GM18870 (cell line): ENCODE measurements around the gene CCDC149.

ENCODE experiments used
- ATAC-seq: cut with Tn5 transposase; IDR thresholded peaks from one replicate; pipeline ENCODE4 v1.9.1; 2021; ENCODE audit warnings: moderate library complexity; ENCODE audit not compliant: unreplicated experiment

Gene CCDC149

DNA sequence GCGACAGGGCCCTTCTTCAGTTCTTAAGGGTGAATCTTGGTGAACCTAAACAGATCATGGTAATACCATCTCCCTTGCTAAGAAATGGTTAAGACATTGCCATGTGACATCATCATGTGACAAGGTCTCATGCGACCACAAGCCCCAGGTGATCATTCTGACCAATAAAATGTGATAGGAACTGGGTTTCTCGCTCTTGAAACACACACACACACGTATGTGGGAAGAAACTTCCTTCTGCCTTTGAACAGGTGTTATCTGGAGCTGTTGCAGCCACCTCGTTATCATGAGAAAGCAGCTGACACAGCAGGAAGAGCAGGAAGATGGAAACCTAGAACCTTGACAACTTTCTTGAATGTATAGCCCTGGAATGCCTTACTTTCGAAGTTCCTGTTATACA lies 107.3 kb downstream of the CCDC149 start:
- ATAC-seq: no peak

DNA sequence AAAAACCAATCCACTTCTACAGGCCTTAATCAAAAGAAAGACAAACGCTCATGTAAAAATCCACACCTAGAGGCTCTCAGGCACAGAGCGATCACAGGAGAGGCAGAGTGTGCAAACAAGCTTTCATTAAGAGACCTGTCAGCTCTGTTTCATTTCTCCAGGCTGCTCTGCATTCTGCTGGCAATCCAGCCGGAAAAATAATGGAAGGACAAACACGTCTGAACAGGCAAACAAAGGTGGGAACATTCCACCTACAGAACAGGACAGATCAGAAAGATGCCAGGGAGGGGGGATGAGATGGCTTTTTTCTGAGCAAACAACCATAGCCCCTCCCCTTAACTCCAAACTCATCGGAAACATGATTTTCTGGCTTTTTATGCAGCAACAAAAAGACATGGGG lies 107.8 kb downstream of the CCDC149 start:
- ATAC-seq: no peak

DNA sequence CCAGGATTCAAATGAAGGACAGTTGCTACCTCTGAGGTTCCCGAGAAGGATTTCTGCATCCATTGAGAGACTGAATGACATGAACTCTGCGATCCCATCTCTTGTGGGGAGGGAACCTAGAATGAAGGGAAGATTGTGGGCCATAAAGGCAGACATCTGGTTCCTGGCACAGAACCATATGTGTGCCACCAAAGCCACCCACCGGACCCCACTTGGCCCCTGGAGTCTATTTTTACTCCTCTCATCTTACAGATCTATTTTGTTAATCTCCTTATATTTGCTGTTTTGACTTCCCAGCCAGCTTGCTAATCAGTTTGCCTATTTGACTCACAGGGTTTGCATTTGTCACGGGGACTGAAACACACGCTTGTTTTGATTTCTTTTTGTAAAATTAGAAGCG lies 110.2 kb downstream of the CCDC149 start:
- ATAC-seq: no peak

DNA sequence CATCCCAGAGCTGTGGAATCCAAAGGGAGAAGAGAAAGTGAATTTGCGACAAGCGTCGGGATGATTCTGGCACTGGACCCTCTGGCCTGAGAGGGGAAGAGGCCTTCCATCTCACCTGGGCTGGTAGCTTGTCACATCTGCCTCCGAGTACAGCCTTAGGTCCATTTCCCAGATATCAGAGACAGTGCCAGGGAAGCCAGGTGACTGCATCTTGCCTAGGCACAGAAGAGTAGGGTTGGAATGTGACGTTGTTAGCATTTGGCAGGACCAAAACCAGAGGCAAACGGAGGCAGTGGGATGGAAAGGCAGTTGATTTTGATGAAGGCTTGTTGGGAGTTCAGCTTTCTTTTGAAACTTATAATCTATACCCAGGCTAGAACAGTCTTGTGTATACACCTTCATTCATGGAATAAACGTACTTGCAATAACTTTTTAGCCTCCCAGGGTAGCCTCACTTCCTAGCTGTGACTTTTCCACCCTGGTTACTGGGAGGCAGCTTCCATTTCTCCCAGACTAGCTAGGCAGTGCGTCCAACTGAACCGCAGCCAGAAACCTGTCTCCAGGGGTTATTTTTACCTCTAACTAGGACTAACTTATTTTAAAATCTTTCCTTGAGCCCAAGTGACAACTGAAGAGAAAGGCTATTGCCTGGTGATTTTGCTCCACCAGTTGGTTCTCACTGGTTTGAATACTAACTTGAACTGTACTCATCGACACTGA lies 111.5 kb downstream of the CCDC149 start:
- ATAC-seq: no peak

DNA sequence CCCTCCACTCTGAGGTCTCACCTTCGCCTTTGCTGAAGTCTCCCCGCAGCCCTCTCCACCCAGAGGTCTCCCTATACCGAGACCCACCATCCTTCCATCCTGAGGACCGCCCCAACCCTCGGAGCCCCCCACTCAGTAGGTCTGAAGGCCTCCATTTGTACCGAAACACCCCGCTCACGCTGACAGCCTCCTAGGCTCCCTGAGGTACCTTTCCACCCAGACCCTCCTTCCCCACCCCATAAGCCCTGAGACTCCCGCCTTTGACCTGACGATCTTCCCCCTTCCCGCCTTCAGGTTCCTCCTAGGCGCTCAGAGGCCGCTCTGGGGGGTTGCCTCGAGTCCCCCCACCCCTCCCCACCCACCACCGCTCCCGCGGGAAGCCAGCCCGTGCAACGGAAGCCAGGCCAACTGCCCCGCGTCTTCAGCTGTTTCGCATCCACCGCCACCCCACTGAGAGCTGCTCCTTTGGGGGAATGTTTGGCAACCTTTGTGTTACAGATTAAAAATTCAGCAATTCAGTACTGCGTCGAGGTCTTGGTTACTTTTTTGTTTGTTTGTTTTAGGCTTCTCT lies 112.4 kb downstream of the CCDC149 start:
- ATAC-seq: no peak

DNA sequence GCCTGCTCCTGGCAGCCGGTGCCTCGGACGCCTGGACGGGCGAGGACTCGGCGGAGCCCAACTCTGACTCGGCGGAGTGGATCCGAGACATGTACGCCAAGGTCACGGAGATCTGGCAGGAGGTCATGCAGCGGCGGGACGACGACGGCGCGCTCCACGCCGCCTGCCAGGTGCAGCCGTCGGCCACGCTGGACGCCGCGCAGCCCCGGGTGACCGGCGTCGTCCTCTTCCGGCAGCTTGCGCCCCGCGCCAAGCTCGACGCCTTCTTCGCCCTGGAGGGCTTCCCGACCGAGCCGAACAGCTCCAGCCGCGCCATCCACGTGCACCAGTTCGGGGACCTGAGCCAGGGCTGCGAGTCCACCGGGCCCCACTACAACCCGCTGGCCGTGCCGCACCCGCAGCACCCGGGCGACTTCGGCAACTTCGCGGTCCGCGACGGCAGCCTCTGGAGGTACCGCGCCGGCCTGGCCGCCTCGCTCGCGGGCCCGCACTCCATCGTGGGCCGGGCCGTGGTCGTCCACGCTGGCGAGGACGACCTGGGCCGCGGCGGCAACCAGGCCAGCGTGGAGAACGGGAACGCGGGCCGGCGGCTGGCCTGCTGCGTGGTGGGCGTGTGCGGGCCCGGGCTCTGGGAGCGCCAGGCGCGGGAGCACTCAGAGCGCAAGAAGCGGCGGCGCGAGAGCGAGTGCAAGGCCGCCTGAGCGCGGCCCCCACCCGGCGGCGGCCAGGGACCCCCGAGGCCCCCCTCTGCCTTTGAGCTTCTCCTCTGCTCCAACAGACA lies 113.1 kb downstream of the CCDC149 start:
- ATAC-seq: no peak

DNA sequence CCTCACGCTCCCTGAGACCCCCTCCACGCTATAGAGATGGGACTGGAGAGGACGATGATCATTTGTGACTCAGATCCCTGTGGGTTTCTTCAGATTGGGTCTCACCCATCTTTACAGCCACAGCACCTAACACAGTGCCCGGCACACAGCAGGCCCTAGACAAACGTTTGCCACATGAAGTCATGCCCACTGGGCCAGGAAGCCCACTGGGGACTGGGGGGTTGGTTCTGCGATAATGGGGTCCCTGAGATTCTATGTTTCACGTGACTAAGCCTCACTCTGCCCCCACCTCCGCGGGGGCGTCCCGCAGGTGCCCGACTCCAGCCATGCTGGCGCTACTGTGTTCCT lies 113.7 kb downstream of the CCDC149 start:
- no peak for ATAC-seq

DNA sequence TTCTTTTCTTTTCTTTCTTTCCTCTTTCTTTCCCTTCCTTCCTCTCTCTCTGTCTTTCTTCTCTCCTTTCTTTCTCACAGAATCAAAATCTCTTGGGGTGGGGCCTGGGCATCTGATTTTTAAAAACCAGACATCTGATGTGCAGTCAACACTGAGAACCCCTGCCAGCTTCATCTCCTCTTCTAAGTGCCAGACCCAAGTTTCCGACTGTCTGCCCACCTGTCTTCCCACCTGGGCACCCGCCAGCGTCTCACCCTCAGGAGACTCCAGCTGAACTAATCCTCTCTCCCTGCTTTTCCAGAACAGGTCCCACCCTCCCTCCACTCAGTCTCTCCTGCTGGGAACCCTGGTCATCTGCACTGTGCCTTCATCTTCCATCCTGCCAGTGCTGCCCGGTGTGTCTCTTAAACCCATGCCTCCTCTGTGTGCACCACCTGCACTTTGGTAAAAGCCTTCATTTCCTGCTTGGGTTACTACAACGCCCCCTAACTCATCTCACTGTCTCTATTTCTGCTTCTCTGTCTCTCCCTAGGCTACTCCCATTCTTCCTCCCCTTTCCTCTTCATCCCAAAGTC lies 114.7 kb downstream of the CCDC149 start:
- no peak for ATAC-seq

DNA sequence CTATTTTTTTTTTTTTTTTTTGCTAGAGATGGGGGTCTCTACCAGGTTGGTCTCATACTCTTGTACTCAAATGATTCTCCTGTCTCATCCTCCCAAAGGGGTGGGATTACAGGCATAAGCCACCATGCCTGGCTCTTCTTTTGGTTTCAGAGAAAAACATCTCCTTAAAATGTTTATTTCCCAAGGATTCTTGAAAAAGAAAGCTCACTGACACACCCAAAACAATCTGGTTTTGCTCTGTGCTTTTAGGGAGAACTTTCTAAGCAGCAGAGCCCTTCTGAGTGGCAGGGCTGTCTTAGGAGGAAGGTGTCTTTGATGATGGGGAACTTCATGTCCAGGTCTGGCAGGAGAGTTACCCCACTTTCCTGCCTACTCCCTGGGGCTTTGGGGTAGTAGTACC lies 116.2 kb downstream of the CCDC149 start:
- ATAC-seq: no peak

DNA sequence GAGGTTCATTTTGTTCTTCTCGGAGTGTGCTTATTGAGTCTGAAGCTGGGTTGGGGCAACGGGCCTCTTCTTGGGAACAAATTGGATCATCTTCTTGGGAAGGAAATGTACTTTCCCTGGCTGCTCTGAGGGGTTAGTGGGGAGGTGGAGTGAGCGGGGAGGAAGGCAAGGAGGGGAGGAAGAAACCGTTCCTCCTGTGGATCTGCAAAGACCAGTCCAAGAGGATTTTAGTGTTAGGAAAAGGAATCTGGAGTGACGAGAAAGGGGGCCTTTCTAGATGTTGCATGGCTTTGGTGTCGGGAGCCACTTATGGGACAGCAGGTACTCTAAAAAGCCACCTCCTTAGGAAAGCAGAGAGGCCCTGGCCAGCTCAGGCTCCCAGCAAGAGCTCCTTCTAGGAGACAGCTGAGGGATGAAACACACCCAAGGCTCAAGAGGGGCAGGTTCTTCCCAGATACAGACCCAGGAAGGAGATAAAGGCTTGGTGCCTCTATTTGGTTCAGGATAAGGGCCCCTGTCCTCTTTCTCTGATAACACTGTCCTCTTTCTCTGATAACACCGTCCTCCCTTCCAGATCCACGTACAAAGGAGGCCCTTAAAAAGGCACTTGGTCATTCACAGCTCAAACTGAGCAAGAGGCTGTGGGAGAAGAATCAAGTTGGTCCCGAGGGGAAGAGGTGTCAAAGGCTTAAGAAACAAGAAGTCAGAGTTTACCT lies 117.0 kb downstream of the CCDC149 start:
- ATAC-seq: no peak

DNA sequence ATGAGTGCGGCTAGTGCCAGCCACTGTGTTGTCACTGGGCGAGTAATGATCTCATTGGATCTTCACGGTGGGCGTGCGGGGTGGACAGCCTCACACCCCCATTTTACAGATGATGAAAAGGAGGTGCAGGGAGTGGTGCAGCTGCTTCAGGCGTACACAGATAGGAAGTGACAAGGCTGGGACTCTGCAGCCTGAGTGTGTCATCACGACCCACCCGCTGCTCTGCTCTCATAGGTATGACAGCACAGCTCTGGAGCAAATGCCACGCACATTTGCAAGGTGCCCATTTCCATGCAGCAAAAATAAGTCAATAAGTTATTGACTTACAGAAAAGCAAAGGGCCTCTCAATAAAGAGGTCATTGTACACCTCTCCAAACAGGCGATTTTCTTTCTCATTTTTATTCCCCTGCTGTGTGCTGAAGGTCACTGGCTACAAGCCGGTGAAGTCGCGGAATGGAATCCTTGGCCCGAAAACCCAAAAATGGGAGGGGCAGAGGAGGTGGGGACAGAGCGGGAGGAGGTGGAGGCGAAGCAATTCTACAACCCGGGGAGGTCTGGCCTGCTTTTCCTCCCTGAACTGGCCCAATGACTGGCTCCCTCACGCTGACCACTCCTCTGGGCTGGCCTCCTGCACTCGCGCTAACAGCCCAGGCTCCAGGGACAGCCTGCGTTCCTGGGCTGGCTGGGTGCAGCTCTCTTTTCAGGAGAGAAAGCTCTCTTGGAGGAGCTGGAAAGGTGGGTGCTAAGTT lies 117.8 kb downstream of the CCDC149 start, which contains the start of gene SOD3:
TSS of gene SOD3 (plus strand) at position 658 of the 750 bp plus-strand sequence. CDS start 3,949 bp downstream, outside the sequence.
- no peak for ATAC-seq

DNA sequence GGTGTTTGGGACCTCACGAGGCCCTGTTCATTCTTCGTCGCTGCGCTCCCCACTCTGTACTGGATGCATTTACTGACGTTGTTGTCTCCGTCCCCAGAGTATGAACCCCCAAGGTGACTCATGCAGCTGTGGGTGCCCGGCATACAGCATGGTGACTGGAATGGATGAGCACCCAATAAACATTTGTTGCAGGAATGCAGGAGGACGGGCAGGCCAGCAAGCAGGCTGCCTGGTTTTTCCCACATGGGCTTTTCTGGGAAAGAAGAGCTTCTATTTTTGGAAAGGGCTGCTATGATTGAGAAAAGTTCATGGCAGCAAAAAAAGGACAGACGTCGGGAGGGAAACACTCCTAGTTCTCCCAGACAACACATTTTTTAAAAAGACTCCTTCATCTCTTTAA lies 118.4 kb downstream of the CCDC149 start:
- no peak for ATAC-seq

DNA sequence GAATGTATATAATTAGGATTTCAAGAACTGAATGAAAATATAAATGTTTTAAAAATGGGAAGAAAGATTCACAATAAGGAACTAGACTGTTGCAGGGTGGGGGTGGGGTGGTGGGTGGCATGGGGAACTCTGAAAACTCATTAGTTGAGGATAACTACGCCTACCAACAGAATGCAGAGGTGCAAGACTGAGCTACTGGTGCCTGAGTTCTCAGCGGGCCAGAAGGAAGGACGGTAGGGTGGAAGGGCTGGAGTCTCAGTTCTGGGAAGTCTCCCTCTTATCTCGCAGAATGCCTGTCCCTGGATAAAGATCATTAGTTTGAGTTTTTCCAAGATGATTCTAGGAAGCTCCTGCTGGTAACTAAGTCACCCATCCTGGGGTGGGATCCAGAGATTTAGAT lies 118.8 kb downstream of the CCDC149 start:
- ATAC-seq: no peak

DNA sequence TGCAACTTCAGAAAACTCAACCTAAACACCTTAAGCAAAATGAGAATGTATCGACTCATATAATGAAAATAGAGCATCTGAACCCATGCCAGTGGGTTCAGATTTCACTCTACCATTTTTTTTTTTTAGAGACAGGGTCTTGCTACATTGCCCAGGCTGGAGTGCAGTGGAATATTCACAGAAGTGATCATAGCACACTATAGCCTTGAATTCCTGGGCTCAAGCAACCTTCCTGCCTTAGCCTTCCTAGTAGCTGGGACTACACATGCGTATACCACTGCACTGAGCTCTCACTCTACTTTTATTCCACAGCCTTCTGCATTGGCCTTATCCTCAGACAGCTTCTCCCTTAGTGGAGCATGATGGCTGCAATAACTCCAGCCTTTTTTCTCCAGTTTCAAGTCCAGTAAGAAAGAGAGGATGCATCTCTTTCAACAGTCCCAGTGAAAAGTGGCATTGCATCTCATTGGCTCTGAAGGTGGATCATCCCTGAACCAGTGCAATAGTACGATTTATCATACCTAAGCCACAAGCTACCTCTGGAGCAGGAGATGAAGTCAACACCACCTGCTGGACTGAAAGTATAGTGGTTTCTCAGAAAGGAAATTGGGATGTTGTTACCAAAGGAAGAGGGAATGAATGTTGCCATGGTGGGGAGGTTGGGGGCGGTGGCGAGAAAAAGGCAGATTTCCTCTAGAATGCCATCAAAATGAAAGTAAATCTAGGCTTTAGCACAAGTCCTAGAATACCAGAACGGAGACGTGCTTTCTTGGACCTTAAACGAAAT lies 119.4 kb downstream of the CCDC149 start:
- no peak for ATAC-seq

DNA sequence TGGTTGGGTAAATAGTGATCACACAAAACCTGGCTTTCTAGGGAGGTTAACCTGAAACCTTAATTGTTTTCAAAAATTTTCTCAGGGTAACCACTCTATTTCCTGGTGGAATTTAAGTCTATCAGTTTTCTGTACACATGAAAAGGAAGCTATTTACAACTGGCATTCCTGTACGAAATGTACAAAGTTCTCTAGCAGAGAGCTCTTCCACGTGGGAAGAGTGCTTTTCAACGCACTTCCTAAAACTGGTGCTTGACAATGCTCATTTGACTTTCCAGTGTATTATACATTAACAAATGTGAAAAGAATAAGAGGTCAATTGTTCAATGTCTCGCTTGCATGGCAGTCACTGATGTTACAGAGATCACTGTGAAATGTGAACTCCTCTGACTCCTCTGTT lies 120.3 kb downstream of the CCDC149 start:
- ATAC-seq: no peak

DNA sequence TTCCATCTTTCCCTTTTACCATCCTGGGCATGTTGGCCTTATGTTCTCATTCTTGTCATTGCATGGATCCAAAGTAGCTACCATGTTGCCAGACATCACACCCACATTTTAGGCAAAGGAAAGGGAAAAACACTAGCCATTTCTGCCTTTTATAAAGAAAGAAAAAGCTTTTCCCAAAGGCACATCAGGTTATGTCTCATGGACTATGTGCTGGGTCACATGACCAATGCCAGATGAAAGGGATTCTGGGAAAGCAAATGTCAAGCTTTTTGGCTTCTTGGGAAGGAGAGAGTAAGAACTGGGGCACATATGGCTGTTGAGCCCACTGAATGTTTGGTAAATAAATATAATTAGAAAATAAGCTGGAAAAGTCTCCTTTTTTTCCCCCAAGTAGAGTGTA lies 121.8 kb downstream of the CCDC149 start:
- no peak for ATAC-seq

DNA sequence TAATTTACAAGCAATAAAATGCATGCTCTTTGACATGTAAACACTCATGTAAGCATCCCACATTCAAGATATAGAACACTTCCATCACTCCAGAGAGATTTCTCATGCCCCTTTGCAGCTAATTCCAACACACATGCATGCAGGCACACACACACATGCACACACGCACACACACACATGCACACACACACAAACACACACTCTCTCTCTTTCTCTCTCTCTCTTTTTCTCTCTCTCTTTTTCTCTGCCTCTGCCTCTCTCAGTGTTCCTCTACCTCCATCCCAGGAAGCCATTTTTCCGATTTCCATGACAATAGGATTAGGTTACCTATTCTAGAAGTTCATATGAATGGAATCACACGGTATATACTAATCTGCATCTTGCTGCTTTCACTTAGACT lies 129.3 kb downstream of the CCDC149 start:
- no peak for ATAC-seq

DNA sequence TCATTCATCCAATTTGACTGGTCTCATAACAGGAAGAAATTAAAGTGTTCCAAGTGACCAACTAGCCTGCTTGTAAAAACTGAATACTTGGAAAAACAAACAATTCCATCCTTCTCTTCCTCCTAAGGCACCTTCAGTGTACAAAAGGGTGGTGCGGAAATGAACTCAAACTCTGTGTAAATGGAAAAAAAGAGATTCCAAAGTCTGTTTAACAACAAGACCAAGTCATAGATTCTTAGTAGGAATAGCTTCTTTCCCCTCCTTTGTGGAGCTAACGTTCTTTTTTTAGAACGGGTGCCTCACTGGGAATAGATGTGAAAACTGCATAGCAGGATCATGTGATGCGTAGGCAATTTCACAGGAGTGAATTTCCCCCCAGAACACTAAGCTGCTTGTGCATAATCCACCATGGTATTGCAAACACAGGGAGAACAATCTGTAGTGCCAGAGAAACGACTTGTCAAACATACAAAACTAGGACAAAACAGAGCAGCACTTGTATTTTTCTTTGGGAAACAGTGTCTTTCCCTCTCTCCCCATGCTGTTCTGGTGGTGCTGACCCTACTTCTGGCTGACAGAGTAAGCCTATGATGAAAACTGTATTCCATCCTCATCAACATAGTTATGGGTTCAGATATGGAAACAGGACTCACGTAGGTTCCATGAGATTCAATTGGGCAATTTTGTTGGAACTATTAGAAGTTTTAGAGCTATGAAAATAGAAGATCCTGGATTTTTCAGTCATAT lies 130.7 kb downstream of the CCDC149 start:
- ATAC-seq: no peak

DNA sequence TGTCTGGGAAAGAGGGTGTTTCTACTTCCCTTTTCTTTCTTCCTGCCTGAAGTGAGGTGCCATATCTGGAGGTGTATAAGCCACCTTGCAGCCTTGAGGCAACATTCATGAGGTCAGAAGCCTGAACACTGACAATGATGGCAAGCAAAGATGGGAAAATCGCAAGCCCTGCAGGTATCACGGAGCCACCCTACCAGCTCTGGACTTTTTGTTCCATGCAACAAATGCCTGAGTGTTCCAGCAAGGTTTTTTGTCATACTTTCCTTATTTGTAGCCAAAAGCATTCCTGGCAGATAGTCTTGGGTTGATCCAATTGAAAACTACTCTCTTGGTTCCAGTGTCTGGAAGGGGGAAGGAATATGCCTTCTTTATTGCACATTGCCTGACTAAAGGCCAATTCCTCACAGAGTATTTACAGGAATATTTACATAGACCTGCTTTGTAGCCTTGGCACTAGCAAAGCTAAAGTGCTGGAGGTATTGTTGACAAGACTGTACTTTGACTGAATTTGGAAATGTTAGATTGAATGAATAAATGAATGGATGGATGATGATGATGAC lies 131.8 kb downstream of the CCDC149 start:
- no peak for ATAC-seq
